GM12891 (cell line): Measurements from ENCODE around the gene FGD2.

Experiments
- DNase-seq: peaks from one replicate; pipeline ENCODE4 v3.0.0; 2011; ENCODE audit warnings: low spot score; ENCODE audit not compliant: insufficient read length
- FAIRE-seq: peaks from 2 replicates; lab custom pipeline; 2011; peaks lifted over from hg19 to GRCh38; lab: Jason Lieb, UNC
- PAX5 ChIP-seq: IDR thresholded peaks from 2 replicates; pipeline ENCODE4 v1.6.1; 2011; ENCODE audit warnings: low read length, moderate library complexity, mild to moderate bottlenecking; ENCODE audit not compliant: insufficient read depth, severe bottlenecking
- POLR2A ChIP-seq: IDR thresholded peaks from 2 replicates; pipeline ENCODE4 v1.6.1; 2011; ENCODE audit warnings: low read depth, low read length, control low read depth
- POLR2AphosphoS5 ChIP-seq: IDR thresholded peaks from 2 replicates; pipeline ENCODE4 v1.6.1; 2011; ENCODE audit warnings: low read depth, low read length, control low read depth
- POU2F2 ChIP-seq: IDR thresholded peaks from 2 replicates; pipeline ENCODE4 v1.6.1; 2011; ENCODE audit warnings: low read depth, mild to moderate bottlenecking, control low read depth, low read length, moderate library complexity
- SPI1 ChIP-seq: IDR thresholded peaks from 2 replicates; pipeline ENCODE4 v1.6.1; 2011; ENCODE audit warnings: low read depth, low read length, control low read depth
- TAF1 ChIP-seq: IDR thresholded peaks from 2 replicates; pipeline ENCODE4 v1.6.1; 2011; ENCODE audit warnings: low read depth, low read length, control low read depth

FGD2 gene

DNA sequence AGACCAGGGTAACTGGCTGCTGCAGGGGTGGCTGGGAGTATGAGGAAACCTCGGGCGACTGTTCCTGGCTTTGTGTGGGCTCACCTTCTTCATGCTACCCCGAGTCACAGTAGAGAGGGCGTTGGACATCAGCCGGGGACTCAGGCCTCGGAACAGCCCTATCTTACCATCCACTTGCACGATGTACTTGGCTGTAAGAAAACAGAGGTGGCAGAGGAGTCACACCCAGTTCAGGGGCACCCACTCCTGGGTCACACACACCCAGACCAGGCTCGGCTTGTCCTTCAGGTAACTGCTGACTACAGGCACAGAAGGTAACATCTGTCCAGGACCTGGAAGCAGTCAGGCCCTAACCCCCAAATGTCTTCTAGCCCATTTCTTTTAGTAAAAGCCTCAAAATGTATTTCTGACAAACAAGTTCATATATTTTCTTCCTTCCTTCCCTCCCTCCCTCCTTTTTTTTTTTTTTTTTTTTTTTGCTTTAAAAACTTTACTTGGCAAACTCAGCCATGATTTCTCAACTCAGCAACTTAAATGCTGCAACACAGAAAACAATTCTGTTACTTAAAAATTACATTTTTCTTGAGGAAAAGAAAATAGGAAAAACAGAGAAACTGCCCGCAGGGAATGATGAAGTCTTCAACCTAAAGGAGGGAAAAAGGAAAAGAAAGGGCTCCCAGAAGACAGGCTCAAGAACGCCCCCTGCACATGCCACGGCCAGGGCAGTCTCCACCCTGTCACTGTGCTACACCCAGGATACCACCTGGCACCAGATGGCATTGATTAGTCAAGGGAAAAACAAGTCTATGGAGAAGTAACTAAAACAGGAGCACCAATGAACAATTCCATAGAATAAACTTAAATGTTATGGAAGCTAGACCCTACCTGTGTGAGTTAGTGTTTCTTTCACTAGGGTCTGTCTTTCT, 26.8 kb upstream of the FGD2 start:
- no peak for DNase-seq
- TF ChIP-seq POU2F2 (no peak), POLR2A (no peak), PAX5 (no peak), POLR2AphosphoS5 (no peak), SPI1 (no peak), TAF1 (no peak)

DNA sequence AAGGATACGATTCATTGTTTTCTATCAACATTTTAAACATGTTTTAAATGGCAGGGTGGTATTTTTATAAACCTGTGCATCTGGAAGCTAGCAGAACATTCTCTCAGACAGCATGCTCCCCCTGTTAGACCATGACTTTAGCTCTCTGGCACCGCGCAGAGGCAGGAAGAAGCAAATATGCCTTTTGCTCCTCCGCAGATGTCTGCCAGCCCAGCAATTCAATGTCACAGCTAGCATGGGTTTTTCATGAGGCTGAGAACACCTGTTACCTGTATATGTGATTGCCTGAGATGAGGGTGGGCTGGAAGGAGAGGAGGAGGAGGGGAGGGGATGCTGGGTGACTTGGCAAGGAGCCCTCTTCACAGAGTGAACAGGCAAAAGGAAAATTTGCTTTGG, 26.1 kb upstream of the FGD2 start:
- FAIRE-seq: peak; percentile 23
- DNase-seq: no peak
- TF ChIP-seq TAF1 (no peak), POLR2A (no peak), SPI1 (no peak)

More for the DNA sequence above, 26.8 kb upstream of the FGD2 start:
- no peak for FAIRE-seq

DNA sequence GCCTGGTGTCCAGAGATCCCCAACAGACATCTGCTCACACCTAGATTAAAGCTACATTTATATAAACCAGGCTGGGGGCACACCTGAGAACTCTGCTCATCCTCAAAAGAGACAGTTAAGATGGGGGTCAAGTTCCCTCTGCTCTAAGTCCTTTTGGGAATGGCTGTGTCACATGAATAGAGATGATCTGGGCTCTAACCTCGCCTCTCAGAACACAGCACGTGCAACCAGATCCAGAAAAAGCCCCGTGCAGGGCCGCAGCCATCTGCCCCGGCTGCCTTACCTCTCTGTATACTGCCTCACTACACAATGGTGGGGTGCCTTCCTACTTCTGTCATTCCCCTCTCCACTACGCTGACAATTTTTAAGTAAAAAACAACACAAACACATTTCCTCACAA, 25.3 kb upstream of the FGD2 start:
- DNase-seq: no peak
- FAIRE-seq: no peak
- TF ChIP-seq POU2F2: no peak
- no peak for TF ChIP-seq POLR2AphosphoS5
- no peak for TF ChIP-seq TAF1
- TF ChIP-seq PAX5: no peak
- no peak for TF ChIP-seq SPI1
- no peak for TF ChIP-seq POLR2A

DNA sequence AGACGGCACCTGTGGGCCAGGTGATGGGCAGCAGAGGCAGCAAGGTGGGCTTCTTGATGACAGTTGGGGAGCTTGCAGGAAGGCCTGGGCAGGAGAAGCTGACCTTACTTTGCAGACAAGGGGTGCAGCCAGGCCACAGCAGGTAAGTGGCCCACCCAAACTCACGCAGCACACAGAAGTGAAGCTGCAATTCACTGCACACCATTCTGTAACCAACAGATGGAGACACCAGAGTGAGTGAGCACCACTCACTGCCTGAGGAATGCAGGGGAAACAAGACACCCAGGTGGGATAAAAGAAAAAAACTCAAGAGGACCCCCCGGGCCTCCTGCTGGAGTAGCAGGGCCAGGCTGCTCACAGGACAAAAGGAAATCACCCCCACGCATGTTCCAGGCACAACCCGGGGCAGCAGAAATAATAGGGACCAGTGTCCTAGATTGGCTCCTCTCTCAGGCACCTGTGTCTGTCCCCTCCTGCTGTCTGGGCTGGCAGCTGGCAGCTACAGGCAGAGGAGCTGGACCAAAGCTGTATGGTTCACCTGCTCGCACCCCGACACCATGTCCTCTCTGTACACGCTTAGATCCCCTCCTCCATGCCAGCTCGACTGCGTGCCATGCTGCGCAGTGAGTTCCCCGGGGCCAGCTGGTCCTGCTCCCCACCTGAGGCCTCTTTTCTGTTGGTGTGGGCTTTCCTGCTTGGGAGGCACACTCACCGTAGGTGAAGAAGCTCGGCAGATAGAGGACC, 24.4 kb upstream of the FGD2 start:
- TF ChIP-seq PAX5 (no peak), TAF1 (no peak), POLR2A (peak; percentile 14; the same call in 1 of the 2 replicates), POU2F2 (no peak), POLR2AphosphoS5 (no peak; the same call in 1 of the 2 replicates), SPI1 (no peak)
- FAIRE-seq: no peak
- no peak for DNase-seq

DNA sequence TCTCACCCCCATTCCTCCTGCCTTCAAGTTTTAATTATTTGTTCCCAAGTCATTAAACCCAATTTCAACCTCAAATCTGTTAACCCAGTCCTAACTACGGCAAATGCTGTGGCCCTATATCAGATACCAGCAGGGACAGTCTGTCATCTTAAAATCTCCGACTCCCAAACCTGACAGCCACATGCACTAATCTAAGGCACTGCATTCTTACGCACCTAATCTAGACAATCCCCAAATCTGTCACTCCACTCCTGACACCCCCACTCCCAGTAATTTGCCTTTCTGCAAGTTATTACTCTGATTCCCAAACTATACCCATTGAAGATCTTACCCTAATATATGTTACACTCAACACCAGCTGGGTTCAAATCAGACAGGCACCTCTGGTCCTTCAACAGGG, 21.9 kb upstream of the FGD2 start:
- FAIRE-seq (no peak), DNase-seq (no peak)
- TF ChIP-seq SPI1 (no peak), POLR2AphosphoS5 (no peak), POU2F2 (no peak), PAX5 (no peak), TAF1 (no peak), POLR2A (no peak)

DNA sequence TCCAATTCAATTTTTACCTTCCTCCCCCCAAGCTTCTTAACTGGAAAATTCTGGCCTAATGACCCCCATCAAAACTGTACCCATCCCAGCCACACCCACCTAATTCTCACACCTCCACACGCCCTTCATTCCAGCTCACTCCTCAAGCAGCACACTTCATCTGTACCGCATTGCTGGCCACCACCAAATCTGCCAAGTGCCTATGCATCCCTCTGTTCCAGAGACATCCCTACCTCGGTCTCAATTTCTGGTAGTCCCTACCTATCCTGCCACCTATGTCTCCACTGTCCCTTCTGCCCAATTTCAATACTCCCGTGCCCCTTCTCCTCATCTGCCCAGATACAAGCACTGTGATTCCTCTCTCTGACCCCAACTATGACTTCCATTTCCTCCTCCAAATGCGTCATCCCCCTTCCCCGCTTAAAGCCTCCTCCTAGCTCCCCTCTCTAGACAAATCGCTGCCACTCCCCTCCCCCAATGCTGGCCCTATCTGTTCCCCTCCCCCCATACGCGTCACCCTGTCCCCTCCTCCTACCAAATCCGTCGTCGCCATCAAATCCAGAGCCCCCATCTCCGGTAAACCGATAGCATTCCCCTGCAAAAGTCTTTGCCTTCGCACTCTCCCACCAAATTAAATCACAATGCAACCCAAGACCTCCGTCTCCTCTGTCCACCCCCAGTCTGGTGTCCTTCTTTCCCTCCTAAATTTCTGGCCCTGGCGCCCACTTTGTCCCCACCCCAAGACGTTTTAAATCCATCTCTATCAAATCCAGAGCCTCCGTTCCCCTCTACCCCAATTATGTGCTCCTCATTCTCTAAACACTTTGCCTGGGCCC, 20.7 kb upstream of the FGD2 start:
- FAIRE-seq: peak; percentile 20
- no peak for DNase-seq

DNA sequence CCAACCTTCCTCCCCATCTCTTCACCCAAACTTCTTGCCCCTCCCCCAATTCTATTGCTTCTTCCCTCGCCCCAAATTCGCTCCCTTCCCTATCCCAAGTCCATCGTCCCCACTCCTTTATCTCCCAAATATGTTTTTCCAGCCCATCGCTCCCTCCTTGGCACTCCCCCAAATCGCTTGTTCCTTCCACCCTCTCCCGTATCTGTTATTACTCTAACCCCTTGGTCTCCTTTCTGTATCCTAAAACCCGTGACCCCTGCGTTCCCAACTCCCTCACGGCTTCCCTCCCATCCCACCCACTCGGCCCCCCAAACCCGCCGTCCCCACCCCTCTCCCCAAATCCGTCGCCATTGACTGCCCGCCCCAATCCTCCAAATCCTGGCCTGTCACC, 20.0 kb upstream of the FGD2 start:
- TF ChIP-seq PAX5: no peak
- TF ChIP-seq POLR2AphosphoS5: no peak
- TF ChIP-seq POLR2A: no peak
- no peak for TF ChIP-seq POU2F2
- TF ChIP-seq TAF1: no peak
- no peak for TF ChIP-seq SPI1
- DNase-seq (no peak), FAIRE-seq (no peak)

More for the DNA sequence above, 20.7 kb upstream of the FGD2 start:
- no peak for TF ChIP-seq SPI1
- TF ChIP-seq POU2F2: 0 out of 2 replicates have a peak, but pooled peaks have one; percentile 4
- TF ChIP-seq POLR2A: no peak
- TF ChIP-seq TAF1: 0 out of 2 replicates have a peak, but pooled peaks have one; percentile 41
- no peak for TF ChIP-seq PAX5
- TF ChIP-seq POLR2AphosphoS5: 0 out of 2 replicates have a peak, but pooled peaks have one; percentile 40
